Aorta (tissue), 5 donors: Measurements from ENCODE around the gene ADGRB3. TPM values are rescaled to one million over a fixed set of nuclear protein-coding genes. Genes with fewer than 3 reads are reported as not detected.
A peak's percentile ranks its signal among the peaks of the same experiment; 100 is the strongest.
"Not testable (repeated sequence)": the region's sequence is repeated elsewhere in the genome, so short reads cannot be mapped to it uniquely, and the experiment has no call there.

ENCODE experiments used
- ATAC-seq: fragments of 200-7000 bp; cut with Tn5 transposase; one replicate; pipeline ENCODE4 v1.9.1; 2022; ENCODE audit warnings: moderate library complexity; ENCODE audit not compliant: low FRiP score
- DNase-seq, 2 donors: peaks; one replicate each; pipeline ENCODE4 v3.0.0-alpha.2; 2020
- H3K27ac ChIP-seq, 2 donors: one replicate each; pipeline ENCODE4 v1.5.1; 2013; ENCODE audit warnings: low read length in 2 of 2, mild to moderate bottlenecking in 2 of 2, moderate library complexity in 2 of 2, control low read depth in 1 of 2, inconsistent platforms in 1 of 2, low read depth in 1 of 2
- H3K27me3 ChIP-seq, 2 donors: one replicate each; pipeline ENCODE4 v1.6.1; 2013; ENCODE audit warnings: control low read depth in 1 of 2, low read length in 1 of 2, mild to moderate bottlenecking in 1 of 2, moderate library complexity in 1 of 2; ENCODE audit not compliant: insufficient read depth in 2 of 2, control insufficient read depth in 1 of 2
- H3K36me3 ChIP-seq, 2 donors: one replicate each; pipeline ENCODE4 v1.6.1; 2013; ENCODE audit warnings: control low read depth in 1 of 2, low read length in 1 of 2, mild to moderate bottlenecking in 1 of 2; ENCODE audit not compliant: insufficient read depth in 2 of 2, control insufficient read depth in 1 of 2
- H3K4me1 ChIP-seq, 2 donors: one replicate each; pipeline ENCODE4 v1.6.1; 2013; ENCODE audit warnings: low read length in 2 of 2, control low read depth in 1 of 2, mild to moderate bottlenecking in 1 of 2, moderate library complexity in 1 of 2; ENCODE audit not compliant: insufficient read depth in 2 of 2, control insufficient read depth in 1 of 2
- H3K4me3 ChIP-seq, 2 donors: one replicate each; pipeline ENCODE4 v1.5.1; 2013; ENCODE audit warnings: low read length in 2 of 2, control low read depth in 1 of 2, mild to moderate bottlenecking in 1 of 2
- H3K9me3 ChIP-seq: one replicate; pipeline ENCODE4 v1.6.1; 2013; ENCODE audit warnings: mild to moderate bottlenecking, low read length; ENCODE audit not compliant: control insufficient read depth
- WGBS, 2 donors: extraction: QIAGEN DNeasy Blood & Tissue Kit; methylation state at CpG; one replicate each; pipeline ENCODE4 v1.1.7; 2013; 5-methylcytosine and 5-hydroxymethylcytosine counted together
- intact Hi-C, 2 donors: fragments of 100-400 bp; cut with DNase I; formaldehyde crosslinking; loops; one replicate each; pipeline versions ENCODE4 v1.14.2 to v1.15.0; 2022
- polyA plus RNA-seq, 2 donors: library from polyadenylated mRNA; stranded (reverse); fragments of 200-250 nt; gene quantifications; one replicate each; pipeline ENCODE4 v1.2.3, GENCODE V29; 2013
- total RNA-seq, 2 donors: library from RNA; stranded (reverse); fragmentation: NEBNext Ultra II Directional; extraction: Animal tissue kit (Norgen Biotek cat#: 25700); gene quantifications; one replicate each; pipeline ENCODE4 v1.2.1, GENCODE V29; 2021
- donor health status: healthy with polysubstance abuse.
- donor health status: Bipolar disorder and iron deficiency.
- donor health status: DM: no; HTN: no; CAD: no.
- donor health status: DM: no; HTN: no; CAD: no.
- donor health status: DM: yes; HTN: yes; CAD: no.

ADGRB3 gene
- total and polyA plus RNA-seq, 4 donors: 1.8 to 6.1 (median 5.4) TPM; not detected in 1

DNA sequence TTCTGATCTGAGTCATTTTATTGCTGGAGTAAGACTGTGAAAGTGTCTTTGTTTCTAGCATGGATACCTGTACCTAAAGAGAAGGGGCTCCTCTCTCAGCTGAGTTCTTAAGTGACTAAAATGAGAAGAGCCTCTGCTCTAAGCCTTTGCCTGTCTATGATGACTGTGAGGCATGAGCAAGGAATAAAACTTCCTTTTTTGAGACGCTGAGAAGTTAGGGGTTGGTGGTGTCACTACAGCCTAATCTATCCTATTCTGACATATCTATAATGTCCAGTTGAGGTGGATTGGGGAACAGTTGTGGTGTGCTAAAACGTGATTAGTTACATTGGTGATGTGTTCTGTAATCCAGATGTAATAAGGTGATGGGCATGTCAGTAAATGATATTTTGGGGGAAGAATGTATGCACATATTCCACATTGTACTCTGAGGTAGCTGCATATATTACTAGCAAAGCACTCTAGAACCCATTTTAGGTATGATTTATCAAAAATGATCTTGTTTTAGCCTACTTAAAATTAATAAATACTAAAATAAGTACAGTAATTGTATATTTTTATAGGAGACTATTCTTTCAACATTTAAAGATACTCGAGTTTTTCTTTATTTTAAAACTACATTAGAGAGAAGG, 18.1 kb downstream of the ADGRB3 start:
- no peak overlapping the region for H3K4me3 ChIP-seq
- no peak overlapping the region for H3K27ac ChIP-seq
- H3K27me3 ChIP-seq: no peaks in the 10 kb centered on the region
- WGBS, 2 donors: 79 to 83% methylated on average over 3 of the region's 3 CpGs
- no peaks in the 10 kb centered on the region for H3K36me3 ChIP-seq
- intact Hi-C loops: no loop called here
- no peaks in the 10 kb centered on the region for H3K9me3 ChIP-seq
- H3K4me1 ChIP-seq: no peaks in the 10 kb centered on the region
- DNase-seq (no peak), ATAC-seq (no peak)

DNA sequence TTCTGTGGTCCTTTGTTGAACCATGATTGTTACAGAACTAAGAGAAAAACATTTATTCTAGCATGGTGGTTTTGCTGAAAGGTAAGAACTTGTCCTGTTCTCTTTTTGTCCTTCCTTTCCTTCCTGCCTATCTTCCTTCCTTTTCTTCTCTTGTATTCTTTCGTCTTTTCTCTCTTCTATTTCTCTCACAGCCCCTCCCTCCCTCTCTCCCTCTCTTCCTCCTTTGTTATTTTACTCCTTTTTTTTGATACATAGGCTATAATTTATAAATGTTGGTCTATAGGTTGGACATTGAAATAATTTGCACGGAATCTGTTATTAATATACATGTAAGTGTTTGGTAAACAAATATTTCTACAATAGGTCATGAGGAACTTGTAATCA, 18.6 kb downstream of the ADGRB3 start:
- 84 to 91% methylated on average over 2 of the region's 2 CpGs for WGBS, 2 donors
- Histone ChIP-seq H3K4me1 (no peaks in the 10 kb centered on the region), H3K27ac (no peak overlapping the region), H3K4me3 (no peak overlapping the region), H3K9me3 (no peaks in the 10 kb centered on the region), H3K27me3 (no peaks in the 10 kb centered on the region), H3K36me3 (no peaks in the 10 kb centered on the region)
- intact Hi-C loops: no loop called here
- ATAC-seq: no peak
- no peak for DNase-seq

DNA sequence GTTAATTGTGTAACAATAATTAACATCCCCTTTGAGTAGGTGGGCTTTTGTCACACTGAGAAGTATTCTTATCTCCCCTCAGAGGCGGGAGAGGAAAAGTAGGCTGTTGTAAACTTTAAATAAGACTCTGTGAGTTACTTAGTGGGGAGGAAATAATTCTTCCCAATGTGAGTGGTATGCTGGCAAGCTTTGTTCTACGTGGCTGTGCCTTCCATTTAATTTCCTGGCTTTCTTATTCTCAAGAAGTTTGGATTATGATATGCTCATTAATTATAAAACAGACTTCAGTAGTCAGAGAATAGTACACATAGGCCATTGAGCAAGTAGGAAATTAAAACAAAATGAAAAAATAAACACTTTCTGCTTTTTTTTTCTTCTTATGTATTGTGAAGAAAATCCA, 19.1 kb downstream of the ADGRB3 start:
- ATAC-seq (no peak), DNase-seq (no peak)
- intact Hi-C loops: no loop called here
- H3K36me3 ChIP-seq: no peaks in the 10 kb centered on the region
- H3K9me3 ChIP-seq: no peaks in the 10 kb centered on the region
- no peaks in the 10 kb centered on the region for H3K27me3 ChIP-seq
- H3K4me3 ChIP-seq: no peak overlapping the region
- no peak overlapping the region for H3K27ac ChIP-seq
- WGBS, 2 donors: 56 to 76% methylated on average over 2 of the region's 2 CpGs
- H3K4me1 ChIP-seq: no peaks in the 10 kb centered on the region

DNA sequence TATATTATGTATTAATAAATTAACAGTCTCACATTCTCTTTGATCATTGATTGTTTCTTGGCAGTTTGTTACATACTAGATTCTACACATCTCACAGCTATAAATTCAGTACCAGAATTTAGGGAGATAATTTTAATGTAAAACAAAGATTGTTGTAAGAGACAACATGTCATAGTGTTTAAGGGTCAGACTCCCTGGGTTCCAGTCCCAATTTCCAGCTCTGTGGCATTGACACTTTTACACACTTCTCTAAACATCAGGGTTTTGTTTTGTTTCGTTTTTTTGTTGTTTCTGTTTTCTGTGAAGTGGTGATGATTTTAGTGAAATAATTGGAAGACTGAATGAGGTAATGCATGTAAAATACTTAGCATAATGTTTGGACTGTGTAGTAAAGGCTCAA, 19.9 kb downstream of the ADGRB3 start:
- no peaks in the 10 kb centered on the region for H3K27me3 ChIP-seq
- DNase-seq: no peak
- no peaks in the 10 kb centered on the region for H3K36me3 ChIP-seq
- no peak overlapping the region for H3K4me3 ChIP-seq
- H3K4me1 ChIP-seq: no peaks in the 10 kb centered on the region
- 56 to 76% methylated on average over 1 of the region's 1 CpG for WGBS, 2 donors
- intact Hi-C loops: no loop called here
- H3K27ac ChIP-seq: no peak overlapping the region
- no peak for ATAC-seq
- H3K9me3 ChIP-seq: no peaks in the 10 kb centered on the region

DNA sequence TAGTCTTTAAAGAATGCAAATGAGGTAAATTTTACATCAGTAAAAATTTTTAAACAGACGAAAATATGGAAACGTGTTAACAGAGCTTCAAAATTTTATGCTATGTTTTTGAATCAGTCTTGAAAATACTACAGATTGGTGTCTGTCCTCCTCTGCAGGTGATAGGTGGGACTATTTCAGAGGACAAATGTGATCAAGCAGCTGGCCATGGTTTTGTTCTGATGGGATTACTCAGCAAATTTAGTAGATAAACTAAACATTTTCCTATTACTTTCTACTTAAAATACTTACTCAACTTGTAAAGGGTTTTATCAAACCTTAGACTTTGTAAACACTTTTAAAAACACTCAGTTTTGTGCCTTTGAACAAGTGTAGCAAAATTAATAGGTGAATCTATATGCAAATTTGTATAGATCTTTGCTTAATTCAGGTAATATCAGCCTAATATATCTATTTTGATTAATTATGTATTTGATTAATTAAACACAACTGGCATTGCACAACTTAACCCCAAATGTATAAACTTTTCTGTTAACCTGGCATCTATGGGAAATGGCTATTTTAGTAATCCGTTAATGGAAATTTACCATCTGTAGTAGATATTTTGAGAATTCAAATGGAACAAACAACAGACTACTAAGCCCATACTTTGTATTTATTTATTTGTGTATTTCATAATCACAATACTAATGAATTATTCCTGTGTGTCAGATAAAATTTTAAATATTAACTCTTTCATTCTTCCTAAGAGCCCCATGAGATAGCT, 22.5 kb downstream of the ADGRB3 start:
- Histone ChIP-seq H3K4me3 (no peak overlapping the region), H3K36me3 (no peaks in the 10 kb centered on the region), H3K27ac (no peak overlapping the region), H3K27me3 (no peaks in the 10 kb centered on the region), H3K9me3 (no peaks in the 10 kb centered on the region), H3K4me1 (no peaks in the 10 kb centered on the region)
- ATAC-seq (no peak), DNase-seq (no peak)
- 86 to 87% methylated on average over 3 of the region's 3 CpGs for WGBS, 2 donors
- intact Hi-C loops: no loop called here

DNA sequence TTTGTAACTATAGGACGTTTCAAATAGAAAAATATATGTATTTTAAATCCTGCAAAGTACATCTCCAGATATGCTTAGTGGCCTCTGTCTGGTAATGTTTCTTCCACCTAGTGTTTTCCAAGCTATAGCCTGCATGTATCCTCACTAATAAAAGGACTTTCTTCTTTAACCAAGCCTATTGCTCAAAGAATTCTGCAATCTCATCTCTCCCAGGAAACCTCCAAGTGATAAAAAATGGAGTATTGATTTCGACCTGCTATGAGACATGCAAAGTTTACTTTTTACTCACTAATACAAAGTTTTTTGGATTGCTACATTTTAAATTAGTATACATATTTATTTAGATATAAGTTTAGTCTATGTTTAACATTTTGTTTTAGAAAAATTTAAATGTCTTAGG, 23.3 kb downstream of the ADGRB3 start:
- intact Hi-C loops: no loop called here

DNA sequence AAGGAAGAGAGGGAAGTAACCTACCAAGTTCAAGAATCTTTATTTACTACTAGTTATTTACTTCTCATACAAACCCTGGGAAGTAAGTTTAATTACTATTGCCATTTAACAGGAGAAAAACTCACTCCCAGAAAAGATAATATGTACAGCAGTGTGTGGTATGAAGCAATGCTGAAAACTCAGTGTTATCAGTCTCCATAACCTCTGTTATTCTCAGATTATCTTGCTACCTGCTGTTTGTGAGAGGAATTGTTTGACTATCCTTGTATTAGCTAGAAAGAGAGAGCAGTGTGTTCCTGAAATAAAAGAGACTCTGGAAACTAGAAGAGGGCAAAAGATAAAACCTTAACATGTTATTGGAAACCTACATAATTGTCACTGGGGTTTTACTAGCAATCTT, 38.2 kb downstream of the ADGRB3 start:
- Histone ChIP-seq H3K9me3 (no peaks in the 10 kb centered on the region), H3K27me3 (no peaks in the 10 kb centered on the region), H3K4me1 (no peaks in the 10 kb centered on the region), H3K27ac (no peak overlapping the region), H3K36me3 (no peaks in the 10 kb centered on the region), H3K4me3 (no peak overlapping the region)
- DNase-seq (no peak), ATAC-seq (no peak)
- intact Hi-C loops: loop anchor here in 1 of 2 donors (5.0 kb wide), 1 partner anchor 214 kb away; no protein-coding TSS in a partner anchor

More for the DNA sequence above, 23.3 kb downstream of the ADGRB3 start:
- WGBS, 2 donors: 75 to 80% methylated on average over 2 of the region's 2 CpGs
- no peak for DNase-seq
- H3K27me3 ChIP-seq: no peaks in the 10 kb centered on the region
- no peak overlapping the region for H3K4me3 ChIP-seq
- no peaks in the 10 kb centered on the region for H3K36me3 ChIP-seq
- no peaks in the 10 kb centered on the region for H3K4me1 ChIP-seq
- H3K27ac ChIP-seq: no peak overlapping the region
- no peaks in the 10 kb centered on the region for H3K9me3 ChIP-seq
- no peak for ATAC-seq

DNA sequence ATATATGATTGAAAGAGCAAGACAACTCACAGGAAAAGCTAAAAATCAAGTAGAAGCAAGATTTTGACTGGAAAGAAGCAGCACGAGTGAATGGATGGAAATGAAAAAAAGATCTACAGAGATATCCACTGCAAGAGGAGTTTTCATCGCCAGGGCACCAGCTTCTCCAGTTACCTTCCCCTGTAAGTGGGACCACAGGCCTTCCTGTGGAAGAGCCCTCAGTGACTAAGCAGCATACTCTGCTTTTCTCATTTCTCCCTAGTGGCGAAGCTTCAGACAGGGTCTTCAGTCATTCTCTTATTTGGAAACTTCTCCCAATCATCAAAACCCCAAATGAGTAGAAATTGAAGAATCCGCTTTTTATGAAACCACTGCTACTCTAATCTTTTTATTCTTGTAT, 40.5 kb downstream of the ADGRB3 start:
- no peak overlapping the region for H3K27ac ChIP-seq
- no peaks in the 10 kb centered on the region for H3K9me3 ChIP-seq
- DNase-seq: no peak
- intact Hi-C loops: no loop called here
- H3K4me1 ChIP-seq: no peaks in the 10 kb centered on the region
- H3K36me3 ChIP-seq: no peaks in the 10 kb centered on the region
- H3K27me3 ChIP-seq: no peaks in the 10 kb centered on the region
- 91 to 93% methylated on average over 4 of the region's 4 CpGs for WGBS, 2 donors
- H3K4me3 ChIP-seq: no peak overlapping the region
- ATAC-seq: no peak

DNA sequence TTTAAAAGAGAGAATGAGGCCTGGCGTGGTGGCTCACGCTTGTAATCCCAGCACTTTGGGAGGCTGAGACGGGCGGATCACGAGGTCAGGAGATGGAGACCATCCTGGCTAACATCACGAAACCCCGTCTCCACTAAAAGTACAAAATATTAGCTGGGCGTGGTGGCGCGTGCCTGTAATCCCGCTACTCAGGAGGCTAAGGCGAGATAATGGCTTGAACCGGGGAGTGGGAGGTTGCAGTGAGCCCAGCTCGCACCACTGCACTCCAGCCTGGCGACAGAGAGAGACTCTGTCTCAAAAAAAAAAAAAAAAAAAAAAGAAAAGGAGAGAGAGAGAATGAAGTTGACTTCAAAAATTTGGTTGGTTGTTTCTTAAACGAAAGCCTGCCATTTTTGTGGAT, 41.0 kb downstream of the ADGRB3 start:
- 97 to 98% methylated on average over 16 of the region's 16 CpGs for WGBS, 2 donors
- H3K27me3 ChIP-seq, H3K27ac ChIP-seq, H3K4me1 ChIP-seq, H3K36me3 ChIP-seq, intact Hi-C loops, H3K9me3 ChIP-seq, ATAC-seq, H3K4me3 ChIP-seq: not testable (repeated sequence)
- peak in 1 of 2 donors; percentile 11 for DNase-seq
